ENCODE data around the gene LRSAM1.

Gene LRSAM1

DNA sequence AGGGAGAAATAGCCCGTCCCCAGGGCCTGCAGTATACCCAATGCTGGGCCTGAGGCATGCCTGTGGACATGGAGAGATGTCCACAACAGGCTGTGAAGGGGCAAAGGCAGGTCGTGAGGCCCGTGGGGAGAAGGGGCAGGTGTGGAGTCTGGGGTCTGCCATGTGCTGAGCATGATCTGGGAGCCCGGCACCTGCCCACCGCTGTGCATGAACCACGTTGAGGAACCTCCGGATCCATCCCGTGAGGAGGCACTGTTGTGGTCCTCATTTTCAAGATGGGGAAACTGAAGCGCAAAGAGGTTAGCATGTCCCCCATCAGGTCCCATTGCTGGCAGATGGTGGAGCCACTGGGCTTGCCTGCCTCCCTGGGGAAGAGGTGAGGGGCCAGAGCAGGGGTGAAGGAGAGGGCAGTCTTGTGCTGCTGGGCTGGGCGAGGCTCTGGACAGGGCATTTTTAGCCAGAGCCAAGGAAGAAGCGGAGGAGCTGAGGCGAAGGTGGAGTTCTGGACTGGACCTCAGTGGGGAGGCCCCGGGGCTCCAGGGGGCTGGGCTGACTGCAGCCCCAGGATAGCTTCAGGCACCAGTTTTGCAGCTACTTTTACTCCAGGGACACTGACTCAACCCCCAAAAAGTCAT, 46.5 kb downstream of the LRSAM1 start:
- no peak for DNase-seq (ENCODE audit: low read depth)

DNA sequence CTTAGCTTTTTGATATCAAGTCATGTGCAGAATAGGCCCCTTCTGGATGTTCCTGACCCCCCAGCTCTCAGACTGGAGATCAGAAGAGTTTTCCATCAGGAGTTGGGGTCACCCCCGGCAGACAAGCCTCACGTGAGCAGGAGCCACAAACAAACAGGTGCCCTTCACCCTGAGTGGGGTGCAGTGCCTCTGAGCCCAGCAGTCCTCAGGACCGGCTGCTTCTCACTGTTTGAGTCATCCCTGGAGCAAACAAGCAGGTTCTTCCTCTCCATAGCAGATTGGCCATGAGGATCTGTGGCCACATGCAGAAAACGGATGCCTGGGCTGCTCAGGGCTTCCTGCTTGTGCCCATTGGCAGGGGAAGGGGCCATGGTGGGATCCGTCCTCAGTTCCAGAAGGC, 47.0 kb downstream of the LRSAM1 start:
- DNase-seq (ENCODE audit: low read depth): no peak

DNA sequence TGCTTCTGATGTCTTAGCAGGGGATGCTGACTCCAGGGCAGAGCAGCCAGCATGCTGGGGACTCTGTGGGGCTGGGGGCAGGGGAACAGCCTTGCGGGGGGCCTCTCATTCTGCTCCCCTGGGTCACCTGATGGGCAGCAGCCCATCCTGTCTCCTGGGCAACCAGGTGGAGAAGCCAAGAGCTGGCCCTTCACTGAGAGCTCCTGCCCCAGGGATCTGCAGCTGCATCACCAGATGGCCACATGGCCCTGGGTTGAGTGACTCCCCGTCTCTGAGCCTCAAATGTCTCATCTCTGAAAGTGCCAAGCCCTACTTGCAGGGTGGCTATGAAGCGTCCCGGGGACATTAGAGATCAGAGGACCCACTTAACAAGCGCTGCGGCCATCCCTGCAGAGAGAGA, 49.1 kb downstream of the LRSAM1 start:
- no peak for DNase-seq (ENCODE audit: low read depth)

DNA sequence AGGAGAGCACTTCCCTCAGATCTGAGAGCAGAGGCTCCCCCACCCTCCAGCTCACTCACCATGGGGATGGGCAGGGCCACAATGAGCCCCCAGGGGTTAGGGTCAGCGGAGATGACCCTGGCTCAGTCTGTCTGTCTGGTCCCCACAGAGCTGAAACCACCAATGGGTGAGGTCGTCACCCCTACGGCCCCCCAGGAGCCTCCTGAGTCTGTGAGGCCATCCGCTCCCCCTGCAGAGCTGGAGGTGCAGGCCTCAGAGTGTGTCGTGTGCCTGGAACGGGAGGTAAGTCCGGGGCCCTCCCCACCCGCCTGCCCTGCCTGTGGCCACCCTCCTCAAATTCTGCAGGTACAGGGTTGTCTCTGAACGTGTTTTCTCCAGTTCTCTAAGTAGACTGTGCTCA, 49.6 kb downstream of the LRSAM1 start:
- DNase-seq (ENCODE audit: low read depth): no peak

DNA sequence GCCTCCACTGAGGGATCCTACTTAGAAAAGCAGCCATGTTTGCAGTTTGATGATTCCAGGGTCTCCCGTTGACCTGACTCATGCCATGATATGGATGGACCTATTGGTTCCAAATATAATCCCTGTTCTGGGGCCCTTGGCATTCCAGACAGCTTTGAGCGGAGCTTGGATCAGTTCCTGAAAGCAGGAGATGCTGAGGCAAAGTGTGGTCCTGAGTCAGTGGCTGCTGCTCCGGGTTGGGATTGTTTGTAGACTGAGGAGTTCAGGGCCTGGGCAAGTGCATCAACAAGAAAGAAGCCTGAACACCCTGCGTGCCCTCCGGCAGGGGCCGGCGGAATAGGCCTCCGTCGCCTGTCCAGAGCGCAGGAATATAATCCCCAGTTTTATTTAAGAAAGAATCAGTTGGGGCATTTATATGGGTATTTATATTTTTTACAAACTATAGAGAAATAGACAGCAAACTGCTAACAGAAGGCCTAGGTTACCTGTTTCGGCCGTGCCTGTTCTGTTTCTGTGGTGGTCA, 50.6 kb downstream of the LRSAM1 start:
- no peak for DNase-seq (ENCODE audit: low read depth)

DNA sequence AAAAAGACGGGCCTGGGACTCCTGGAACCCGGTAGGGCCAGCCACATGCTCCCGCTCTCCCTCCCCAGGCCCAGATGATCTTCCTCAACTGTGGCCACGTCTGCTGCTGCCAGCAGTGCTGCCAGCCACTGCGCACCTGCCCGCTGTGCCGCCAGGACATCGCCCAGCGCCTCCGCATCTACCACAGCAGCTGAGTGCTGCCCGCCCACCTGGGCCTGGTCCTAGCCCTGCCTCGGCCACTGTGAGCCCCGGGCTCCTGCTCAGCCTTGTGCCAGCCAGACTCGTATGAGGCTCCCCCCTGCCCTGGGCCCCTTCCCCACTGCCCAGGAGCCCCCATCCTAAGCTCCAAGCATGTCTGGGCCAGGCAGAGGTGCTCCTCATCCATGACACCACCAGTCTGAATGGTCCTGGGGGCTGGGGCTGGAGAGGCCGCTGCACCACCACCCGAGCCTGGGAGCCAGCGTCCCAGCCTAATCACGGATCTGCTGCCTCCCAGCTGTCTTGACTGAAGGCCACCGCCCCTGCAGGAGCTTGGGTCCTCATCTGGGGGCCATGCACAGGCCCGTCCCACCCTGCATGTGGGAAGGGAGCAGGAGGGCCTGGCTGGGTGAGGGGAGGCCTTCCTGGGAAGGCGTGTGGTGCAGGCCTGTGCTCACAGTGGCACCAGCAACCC, 51.5 kb downstream of the LRSAM1 start:
- no peak for DNase-seq (ENCODE audit: low read depth)

DNA sequence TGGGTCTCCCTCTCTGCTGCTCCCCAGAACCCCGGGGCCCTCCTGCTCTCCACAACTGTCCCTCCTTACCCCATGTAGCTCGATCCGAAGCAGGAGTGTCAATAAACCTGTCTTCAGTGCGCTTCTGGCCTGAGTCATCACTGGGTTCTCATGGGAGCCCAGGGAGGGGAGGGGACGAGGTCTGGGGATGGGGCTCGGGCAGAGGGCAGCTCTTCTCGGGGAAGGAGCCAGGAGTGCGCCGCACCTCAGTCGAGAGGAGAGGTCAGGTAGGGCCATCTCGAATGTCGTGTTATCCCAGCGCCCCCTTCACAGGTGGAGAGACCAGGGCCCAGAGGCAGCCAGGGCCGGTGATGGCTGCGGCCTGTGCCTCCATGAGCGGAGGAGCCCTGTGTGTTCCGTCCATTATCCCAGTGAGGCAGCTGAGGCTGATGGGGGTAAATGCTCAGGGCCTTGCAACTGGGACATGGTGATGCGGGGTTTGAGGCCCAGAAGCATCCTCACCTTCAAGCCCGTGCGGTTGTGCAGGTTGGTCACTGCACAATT, 52.1 kb downstream of the LRSAM1 start:
- DNase-seq (ENCODE audit: low read depth): no peak

DNA sequence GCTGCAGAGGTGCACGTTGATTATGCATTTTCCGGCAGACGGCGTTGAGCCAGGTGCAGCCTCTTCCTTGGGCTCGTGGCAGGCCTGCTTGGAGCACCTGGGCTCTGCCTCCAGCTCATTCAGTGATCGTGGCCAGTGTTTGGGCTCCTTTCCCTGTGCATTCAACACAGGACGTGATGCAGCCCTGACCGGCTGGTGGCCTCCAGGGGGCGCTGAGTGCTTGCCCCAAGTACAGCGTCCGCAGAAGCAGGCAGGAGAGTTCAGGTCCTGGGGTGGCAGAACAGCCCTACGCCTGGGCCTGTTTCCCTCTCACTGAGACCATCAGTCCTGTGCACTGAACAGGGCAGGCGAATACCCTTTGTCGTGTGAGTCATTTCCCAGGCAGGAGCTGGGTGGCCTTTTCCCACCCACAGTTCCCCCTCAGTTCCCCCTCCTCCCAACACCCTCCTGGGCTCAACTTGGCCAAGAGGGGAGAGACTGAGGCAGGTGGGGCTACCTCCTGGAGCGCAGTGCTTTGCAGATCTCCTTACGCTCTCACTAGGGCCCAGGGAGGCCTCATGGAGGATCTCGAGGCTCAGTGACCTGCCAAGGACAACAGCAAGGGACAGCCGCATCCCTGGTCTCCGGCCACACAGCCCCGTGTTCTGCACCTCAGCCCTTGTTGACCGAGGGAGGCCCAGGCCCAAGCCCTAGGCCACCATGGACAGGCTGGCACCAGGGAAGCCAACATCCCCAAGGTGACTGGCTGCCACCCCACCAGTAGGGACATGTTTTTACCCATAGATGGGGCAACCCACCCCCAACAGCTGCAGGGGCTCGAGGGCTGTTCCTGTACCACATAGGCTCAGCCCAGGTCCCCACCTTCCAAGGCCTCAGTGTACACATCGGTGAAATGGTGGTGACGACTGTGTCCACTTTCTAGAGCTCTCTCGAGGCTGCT, 52.9 kb downstream of the LRSAM1 start:
- peak; percentile 62 for DNase-seq (ENCODE audit: low read depth)

DNA sequence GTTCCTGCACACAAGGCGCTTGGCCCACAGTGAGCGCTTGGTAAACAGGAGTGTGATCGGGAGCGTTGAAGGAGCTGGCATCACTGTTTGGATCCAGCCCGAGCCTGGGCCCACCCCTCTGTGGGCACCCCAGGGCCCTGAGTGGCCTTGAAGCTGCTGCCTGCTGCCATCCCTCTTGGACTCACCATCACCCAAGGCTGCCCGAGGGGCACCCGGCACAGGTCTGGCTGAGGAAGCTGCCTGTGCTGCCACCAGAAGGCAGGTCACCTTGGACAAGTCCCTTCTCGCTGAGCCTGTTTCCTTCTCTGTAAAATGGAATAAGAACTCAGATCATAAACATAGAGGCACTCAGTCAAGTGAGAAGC, 53.6 kb downstream of the LRSAM1 start:
- no peak for DNase-seq (ENCODE audit: low read depth)

DNA sequence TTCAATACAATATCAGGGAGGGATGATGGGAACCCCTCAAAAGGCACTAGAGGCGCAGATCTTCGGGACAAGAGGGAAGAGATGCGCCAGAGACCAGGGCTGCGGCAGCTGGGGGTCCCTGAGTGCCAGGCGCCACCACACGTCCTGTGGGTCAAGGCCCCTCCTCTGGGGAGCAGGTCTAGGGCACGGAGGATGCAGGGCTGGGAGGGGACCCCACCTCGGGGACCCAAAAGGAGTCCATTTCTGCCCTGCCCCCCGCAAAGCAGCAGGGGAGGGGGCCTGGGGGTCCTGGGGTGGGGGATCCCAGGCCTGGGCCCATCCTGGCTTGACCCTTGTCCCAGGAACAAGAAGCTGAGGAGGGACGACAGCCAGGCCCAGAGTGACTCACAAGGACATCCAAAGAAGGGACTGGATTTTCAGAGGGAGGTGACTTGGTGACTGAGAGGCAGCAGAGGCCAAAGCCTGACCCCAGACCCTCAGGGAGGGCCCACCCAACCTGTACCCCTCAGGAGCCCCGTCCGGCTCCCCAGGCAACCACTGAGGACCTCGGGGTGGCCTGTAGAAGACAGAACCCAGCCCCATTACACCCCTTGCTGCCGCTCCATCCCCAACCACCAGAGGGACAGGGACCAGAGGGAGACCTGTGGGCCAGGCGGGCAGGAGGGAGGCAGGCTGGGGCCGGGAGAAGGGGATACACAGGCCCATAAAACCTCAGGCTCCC, 54.2 kb downstream of the LRSAM1 start:
- no peak for DNase-seq (ENCODE audit: low read depth)

DNA sequence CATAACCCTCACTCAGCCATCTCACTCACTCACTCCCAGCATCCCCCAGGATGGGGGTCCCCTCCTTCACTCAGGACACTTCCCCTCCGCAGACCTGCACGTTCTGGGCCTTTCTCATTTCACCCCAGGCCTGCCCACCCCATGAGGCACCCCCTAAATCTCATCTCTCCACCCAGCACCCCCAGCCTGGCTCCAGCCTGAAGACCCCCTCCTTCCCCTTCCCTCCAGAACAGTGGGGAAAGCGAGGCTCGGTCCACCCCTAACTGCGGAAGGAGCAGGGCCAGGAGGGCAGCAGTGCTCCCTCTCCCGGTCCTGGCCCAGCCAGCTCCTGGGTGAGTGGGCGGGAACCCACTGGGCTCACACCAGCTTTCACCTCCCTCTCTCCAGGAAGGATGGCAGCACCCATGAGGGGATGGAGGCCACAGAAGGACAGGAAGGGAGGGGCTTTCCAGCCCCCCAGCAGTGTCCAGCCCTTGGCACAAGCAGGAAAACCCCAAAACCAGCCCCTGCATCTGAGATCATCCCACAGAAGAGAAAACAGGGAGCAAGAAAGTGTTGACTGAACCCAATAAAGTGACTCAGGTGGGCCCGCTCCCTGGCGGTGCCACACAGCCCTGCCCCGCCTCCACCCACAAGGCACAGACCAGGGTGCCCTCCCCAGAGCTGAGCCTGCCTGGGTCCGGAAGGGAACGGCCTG, 55.0 kb downstream of the LRSAM1 start:
- DNase-seq (ENCODE audit: low read depth): no peak

DNA sequence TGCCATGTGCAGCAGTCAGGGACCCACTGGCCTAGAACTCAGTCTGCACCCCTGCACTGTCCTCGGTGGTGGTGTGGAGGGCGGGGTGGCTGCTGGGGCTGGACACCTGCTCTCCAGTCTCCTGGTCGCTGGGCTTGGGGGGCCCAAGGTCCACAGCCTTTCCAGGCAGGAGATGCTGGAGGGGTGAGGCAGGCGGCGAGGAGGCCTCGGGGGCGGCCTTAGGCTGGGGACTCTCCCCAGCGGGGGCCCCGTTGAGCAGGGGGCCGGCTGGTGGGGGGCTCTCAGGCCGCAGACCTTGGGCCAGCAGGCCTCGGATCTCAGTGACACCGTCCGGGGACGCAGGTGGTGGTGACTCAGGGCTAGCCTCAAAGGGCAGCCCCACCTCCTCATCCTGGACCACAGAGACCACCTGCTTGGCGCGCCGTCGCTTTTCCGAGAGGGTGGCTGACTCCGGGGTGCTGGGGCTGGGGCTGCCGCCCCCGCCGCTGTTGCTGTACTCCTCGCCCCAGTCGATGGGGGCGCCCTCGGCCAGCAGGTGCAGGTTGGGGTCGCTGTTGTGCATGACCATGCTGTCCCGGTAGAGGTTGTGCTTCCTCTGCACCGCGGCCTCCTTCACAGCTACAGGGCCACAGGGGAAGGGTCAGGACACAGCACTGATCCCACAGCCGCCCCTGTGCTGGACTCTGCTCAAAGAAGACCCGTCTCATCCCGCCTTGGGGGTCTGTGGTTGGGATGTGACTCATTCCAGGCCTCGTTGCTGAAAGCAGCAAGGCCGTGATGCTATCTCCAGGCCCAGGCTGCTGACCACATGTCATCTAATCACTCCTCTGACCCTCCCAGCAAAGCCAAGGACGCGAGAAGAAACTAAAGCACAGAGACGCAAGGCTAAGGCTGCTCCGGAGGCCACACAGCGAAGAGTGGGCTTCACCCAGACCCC, 55.8 kb downstream of the LRSAM1 start:
- DNase-seq (ENCODE audit: low read depth): no peak

DNA sequence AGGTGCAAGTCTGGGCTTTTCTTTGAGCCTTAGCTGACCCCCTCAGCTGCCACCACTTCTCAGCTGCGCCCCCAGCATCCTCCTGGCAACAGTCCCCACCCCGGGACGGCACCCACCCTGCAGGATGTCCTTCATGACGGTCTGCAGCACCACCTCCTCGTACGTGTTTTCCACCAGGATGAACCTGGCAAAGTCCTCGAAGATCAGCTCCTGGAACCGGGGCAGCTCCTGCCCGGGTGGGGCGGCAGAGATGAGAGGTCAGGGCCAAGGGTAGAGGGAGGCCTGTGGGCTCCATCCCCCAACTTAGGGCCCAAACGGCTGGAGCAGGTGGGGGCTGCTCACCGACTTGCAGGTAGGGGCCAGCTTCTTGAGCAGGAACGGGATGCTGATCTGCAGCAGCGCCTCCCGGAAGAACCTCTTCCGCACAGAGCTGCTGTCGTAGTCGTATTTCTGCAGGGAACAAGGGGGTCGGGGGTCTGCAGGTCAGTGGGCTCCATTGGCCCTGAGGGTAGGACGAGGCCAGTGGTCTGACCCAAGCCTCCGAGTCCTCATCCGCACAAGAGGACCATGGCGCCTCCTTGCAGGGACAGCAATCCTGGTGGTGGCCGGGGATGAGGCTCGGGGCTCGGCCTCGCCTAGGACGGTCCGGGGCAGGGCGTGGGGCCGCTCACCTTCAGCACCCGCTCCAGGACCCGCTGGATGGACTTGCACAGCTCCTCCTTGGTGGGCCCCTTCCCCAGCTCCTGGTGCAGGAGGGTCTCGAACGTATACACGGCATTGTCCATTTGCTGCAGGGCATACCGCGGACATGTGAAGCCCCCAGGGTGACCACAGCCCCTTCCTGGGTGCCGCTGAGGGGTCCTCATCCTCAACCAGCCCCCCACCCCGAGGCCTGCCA, 56.7 kb downstream of the LRSAM1 start:
- DNase-seq (ENCODE audit: low read depth): no peak

DNA sequence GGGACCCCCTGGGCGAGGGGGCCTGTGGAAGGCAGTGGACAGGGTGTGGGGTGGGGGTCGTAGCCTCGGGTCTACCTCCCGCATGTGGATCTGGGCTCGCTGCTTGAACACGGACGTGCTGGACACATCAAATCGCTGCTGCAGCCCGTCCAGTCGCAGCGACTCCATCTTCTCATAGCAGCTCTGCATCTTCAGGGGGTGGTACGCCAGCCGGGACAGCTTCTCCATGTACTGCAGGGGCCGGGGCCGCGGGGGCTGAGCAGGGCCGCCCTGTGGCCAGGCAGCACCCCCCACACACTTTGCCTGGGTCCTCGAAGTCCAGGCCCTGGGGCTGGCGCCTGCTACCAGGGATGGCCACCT, 57.6 kb downstream of the LRSAM1 start:
- DNase-seq (ENCODE audit: low read depth): no peak

DNA sequence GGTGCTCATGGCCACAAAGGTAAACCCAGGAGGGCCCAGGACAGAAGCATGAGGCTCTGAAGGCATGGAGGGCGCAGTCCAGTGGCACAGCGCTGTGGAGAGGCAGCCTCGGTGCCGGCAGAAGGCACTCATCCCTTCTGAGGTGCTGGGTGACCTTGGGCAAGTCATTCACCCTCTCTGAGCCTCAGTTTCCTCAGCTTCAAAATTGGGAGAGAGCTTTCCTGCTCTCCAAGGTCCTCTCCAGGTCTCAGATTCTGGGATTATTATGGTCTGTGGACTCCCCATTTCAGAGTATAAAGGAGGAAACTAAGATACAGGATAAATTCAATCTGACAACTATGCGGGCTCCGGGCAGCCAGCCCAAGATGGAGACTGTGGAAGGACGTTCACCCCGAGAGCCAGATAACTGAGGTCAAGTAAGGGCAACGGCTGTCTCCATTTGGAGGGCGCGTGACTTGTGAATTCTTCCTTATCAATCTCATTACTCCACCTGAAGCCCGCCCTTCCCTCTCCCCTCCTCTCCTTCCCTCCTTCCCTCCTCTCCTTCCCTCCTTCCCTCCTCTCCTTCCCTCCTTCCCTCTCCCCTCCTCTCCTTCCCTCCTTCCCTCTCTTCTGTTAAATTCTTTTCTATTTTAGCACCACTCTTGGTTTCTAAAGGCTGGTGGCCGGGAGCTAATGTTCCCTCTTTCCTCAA, 58.1 kb downstream of the LRSAM1 start:
- no peak for DNase-seq (ENCODE audit: low read depth)

DNA sequence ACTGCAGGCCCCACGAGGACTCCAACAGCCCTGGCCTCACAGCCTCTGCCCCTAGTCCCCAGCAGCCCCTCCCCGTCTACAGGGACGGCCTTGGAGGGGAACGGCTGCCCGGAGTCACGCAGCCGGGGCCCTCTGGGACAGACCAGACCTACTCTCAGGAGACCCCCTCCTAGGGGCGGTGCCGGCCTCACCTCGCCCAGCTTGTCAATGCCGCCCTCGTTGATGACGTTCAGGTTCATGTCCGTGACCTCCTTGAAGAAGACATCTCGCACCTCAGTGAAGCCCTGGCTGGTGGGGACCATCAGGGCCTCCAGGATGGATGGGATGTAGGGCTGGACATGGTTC, 58.6 kb downstream of the LRSAM1 start:
- DNase-seq (ENCODE audit: low read depth): no peak

DNA sequence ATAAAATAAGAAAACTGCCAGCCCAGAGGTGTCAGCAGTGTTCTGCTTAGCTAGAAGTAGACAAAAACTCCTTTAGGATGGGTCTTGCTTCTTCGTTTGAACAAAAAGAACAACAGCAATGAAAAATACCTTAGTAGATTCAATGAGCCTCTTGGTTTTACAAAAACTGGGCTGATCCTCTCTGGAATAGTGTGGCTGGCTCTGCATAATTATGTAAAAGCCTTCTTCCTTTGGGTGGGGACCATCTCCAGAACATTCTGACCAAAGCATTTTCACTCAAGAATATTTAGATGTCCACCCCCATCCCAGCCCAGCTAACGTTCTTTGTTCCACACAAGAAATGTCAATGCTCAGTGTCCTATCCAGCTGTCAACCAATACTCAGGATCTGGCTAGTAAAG, 63.2 kb downstream of the LRSAM1 start:
- no peak for DNase-seq (ENCODE audit: low read depth)

DNA sequence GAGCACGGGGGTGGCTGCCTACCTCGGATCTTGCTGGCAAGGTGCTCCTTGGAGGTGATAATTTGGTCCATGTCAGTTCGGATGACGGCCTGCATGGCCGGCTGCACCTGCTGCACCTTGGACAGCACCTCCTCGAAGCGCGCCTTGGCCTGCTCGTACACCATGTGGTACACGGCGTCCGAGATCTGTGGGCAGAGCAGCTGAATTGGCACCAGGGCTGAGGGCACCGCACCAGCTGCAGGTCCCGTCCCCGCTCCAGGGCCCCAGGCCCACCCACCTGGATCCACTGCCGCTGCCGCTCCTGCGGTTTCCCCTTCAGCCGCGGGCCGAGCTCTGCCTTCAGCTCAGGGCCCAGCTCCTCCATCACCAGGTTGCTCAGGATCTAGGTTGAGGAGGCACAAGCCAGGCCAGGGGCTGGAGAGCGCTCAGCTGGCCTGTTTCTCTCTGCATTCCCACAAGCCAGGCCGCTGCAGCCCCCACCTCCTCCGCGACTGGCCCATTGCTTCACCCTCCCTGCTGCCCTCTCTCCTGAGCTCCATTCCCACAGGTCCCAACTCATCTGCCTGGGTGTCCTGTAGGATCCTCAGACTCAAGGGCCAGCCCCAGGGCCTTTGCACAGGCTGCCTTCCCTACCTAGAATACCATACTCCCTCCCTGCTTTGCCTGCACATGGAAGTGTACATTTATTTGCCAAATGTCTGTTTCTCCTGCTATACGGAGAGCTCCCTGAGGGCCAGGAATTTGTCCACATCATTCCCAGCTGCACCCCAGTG, 65.7 kb downstream of the LRSAM1 start:
- no peak for DNase-seq (ENCODE audit: low read depth)

Data from stimulated activated CD8-positive, alpha-beta memory T cell treated with anti-CD3 and anti-CD28 coated beads, Interleukin-15, amount 100 ng/mL, for 1 hour (primary cell).